HepG2 (cell line): ENCODE data around the gene ZNF211. TPM values are rescaled to one million over a fixed set of nuclear protein-coding genes. Genes with fewer than 3 reads are reported as not detected.

ENCODE experiments used
- ATAC-seq: fragments of 200-7000 bp; cut with Tn5 transposase; 3 replicates; pipeline ENCODE4 v1.9.1; 2020; ENCODE audit warnings: mild to moderate bottlenecking, moderate library complexity
- BruUV-seq: library from RNA; stranded (reverse); fragments of 400-500 nt; replicated peaks from 2 replicates; lab custom pipeline; 2021; lab: Mats Ljungman, UMichigan
- CTCF ChIA-PET: fragments of 300-600 bp; formaldehyde crosslinking; extraction: SDS; loops from one replicate; lab custom pipeline; 2021; ENCODE audit warnings: low total read pairs, inconsistent platforms, low intra/inter-chr PET ratio; lab: Yijun Ruan, JAX
- POLR2A ChIA-PET: fragments of 350-600 bp; sonication (Branson Sonifier 250); formaldehyde crosslinking; loops from one replicate; lab custom pipeline; 2020; ENCODE audit warnings: antibody characterized with exemption, inconsistent platforms; lab: Yijun Ruan, JAX
- DNase-seq: peaks from one replicate; pipeline ENCODE4 v3.0.0-alpha.2; 2015; ENCODE audit warnings: low spot score
- FAIRE-seq: peaks from 3 replicates; lab custom pipeline; 2011; peaks lifted over from hg19 to GRCh38; lab: Jason Lieb, UNC
- H2AFZ ChIP-seq: one replicate; pipeline ENCODE4 v1.6.1; 2011; ENCODE audit warnings: low read length, inconsistent platforms
- H3K27ac ChIP-seq: fragments of 300-600 bp; 3 replicates; pipeline ENCODE4 v1.8.0; 2011; ENCODE audit warnings: mixed run types, mild to moderate bottlenecking, mixed read lengths, low read length, inconsistent platforms; ENCODE audit not compliant: insufficient read depth; ENCODE audit errors: extremely low read length
- H3K27me3 ChIP-seq, 2 experiments: fragments of 200-600 bp in 1 of 2; 2 replicates in 1 of 2; 3 replicates in 1 of 2; pipeline versions ENCODE4 v1.6.0 to v1.8.0; 2011; ENCODE audit warnings: low read length in 2 of 2, mild to moderate bottlenecking in 2 of 2, moderate library complexity in 2 of 2, inconsistent platforms in 1 of 2; ENCODE audit not compliant: insufficient read depth in 2 of 2, control insufficient read depth in 1 of 2
- H3K36me3 ChIP-seq, 2 experiments: fragments of 200-600 bp in 1 of 2; replicated peaks in 1 of 2; 2 replicates in 1 of 2; 3 replicates in 1 of 2; pipeline versions ENCODE4 v1.5.1 to v1.8.0; 2011; ENCODE audit warnings: low read length in 2 of 2, inconsistent platforms in 1 of 2; ENCODE audit not compliant: insufficient read depth in 2 of 2, control insufficient read depth in 1 of 2
- H3K4me1 ChIP-seq: 2 replicates; pipeline ENCODE4 v1.5.1; 2012; ENCODE audit warnings: low read length, inconsistent platforms; ENCODE audit not compliant: insufficient read depth
- H3K4me2 ChIP-seq: 2 replicates; pipeline ENCODE4 v1.6.0; 2011; ENCODE audit warnings: low read depth, low read length, inconsistent platforms
- H3K4me3 ChIP-seq, 3 experiments: fragments of 200-600 bp in 1 of 3; sonication (generic), shearing (Covaris generic) in 1 of 3; replicated peaks in 1 of 3; 2 replicates each; pipeline ENCODE4 v1.5.1; 2011 to 2016; ENCODE audit warnings: low read length in 3 of 3, inconsistent platforms in 2 of 3, low read depth in 2 of 3, mild to moderate bottlenecking in 2 of 3, control low read depth in 1 of 3, mixed read lengths in 1 of 3; ENCODE audit not compliant: insufficient read depth in 1 of 3
- H3K79me2 ChIP-seq: one replicate; pipeline ENCODE4 v1.6.1; 2011; ENCODE audit warnings: low read length, inconsistent platforms; ENCODE audit not compliant: insufficient read depth
- H3K9ac ChIP-seq: 2 replicates; pipeline ENCODE4 v1.6.0; 2011; ENCODE audit warnings: mild to moderate bottlenecking, low read depth, low read length, inconsistent platforms; ENCODE audit not compliant: insufficient read depth
- H3K9me3 ChIP-seq: 2 replicates; pipeline ENCODE4 v1.5.1; 2012; ENCODE audit warnings: mild to moderate bottlenecking, low read length
- H4K20me1 ChIP-seq: 2 replicates; pipeline ENCODE4 v1.6.0; 2011; ENCODE audit warnings: inconsistent platforms, mild to moderate bottlenecking, low read length, moderate library complexity; ENCODE audit not compliant: insufficient read depth
- HES4 ChIP-seq: sonication (generic); formaldehyde crosslinking; IDR thresholded peaks from 2 replicates; pipeline ENCODE4 v1.9.0; 2021; ENCODE audit warnings: mild to moderate bottlenecking, missing genetic modification reagents, borderline replicate concordance
- MIER2 ChIP-seq: IDR thresholded peaks from 2 replicates; pipeline ENCODE4 v1.6.1; 2016; ENCODE audit warnings: missing biosample characterization, missing genetic modification reagents
- SETDB1 ChIP-seq: sonication (generic); formaldehyde crosslinking; IDR thresholded peaks from 2 replicates; pipeline ENCODE4 v1.5.1; 2020; ENCODE audit warnings: missing genetic modification reagents, mild to moderate bottlenecking, borderline replicate concordance
- ZBTB7B ChIP-seq: sonication (generic); formaldehyde crosslinking; IDR thresholded peaks from 2 replicates; pipeline ENCODE4 v1.4.0; 2020; ENCODE audit warnings: missing genetic modification reagents
- ZNF431 ChIP-seq: sonication (generic); formaldehyde crosslinking; IDR thresholded peaks from 2 replicates; pipeline ENCODE4 v1.9.0; 2022; ENCODE audit warnings: missing genetic modification reagents, low read depth, mild to moderate bottlenecking, borderline replicate concordance
- WGBS: methylation state at CpG from one replicate; pipeline ENCODE4 v1.1.6; 2017; ENCODE audit warnings: low lambda C conversion rate; 5-methylcytosine and 5-hydroxymethylcytosine counted together
- in situ Hi-C: cut with HindIII; loops from 2 replicates; pipeline ENCODE4 v1.10.0; 2017; ENCODE audit warnings: low pct_unique_long_range_greater_than_20kb; ENCODE audit not compliant: extremely low pct_ligation_motif_present
- intact Hi-C: fragments of 100-400 bp; cut with micrococcal nuclease; formaldehyde crosslinking; loops from one replicate; pipeline ENCODE4 v1.10.0; 2022; ENCODE audit not compliant: unreplicated experiment
- polyA plus RNA-seq, 8 experiments: library from polyadenylated mRNA; depleted of rRNA in 3 of 8; stranded (reverse) in 7 of 8; unstranded in 1 of 8; fragments of >200 nt; fragmentation: Illumina TruSeq in 4 of 8; extraction: Trizol in 4 of 8; gene quantifications; 2 replicates each; pipeline versions ENCODE4 v1.2.1 to v1.2.3, GENCODE V29; 2011 to 2016; ENCODE audit warnings: low read depth in 4 of 8, missing spikeins in 1 of 8, mixed read lengths in 1 of 8; ENCODE audit not compliant: insufficient read depth in 1 of 8
- total RNA-seq, 5 experiments: library from RNA; depleted of rRNA; stranded (reverse); fragments of >200 nt; fragmentation: Illumina TruSeq; extraction: Trizol; gene quantifications; 2 replicates each; pipeline ENCODE4 v1.2.3, GENCODE V29; 2016; ENCODE audit warnings: low read depth in 1 of 5
- TF ChIP-seq, protein P1 (sequence below), 2 experiments: IDR thresholded peaks; 2 replicates each; pipeline ENCODE4 v1.6.1; 2011 to 2012; ENCODE audit warnings: low read length in 2 of 2, borderline replicate concordance in 1 of 2, low read depth in 1 of 2, mild to moderate bottlenecking in 1 of 2, moderate library complexity in 1 of 2

The ZNF211 gene
- total and polyA plus RNA-seq, 2 of the 13 experiments (the other 11 are each of a cell fraction or from before 2014, with no cell fraction given): 9.9 to 11.2 TPM

GRCh38 chr19:57665261-57665806, 32.4 kb downstream of the ZNF211 start:
- no peaks in the 10 kb centered on the region for H3K79me2 ChIP-seq
- CTCF ChIA-PET: no interaction called here
- peak; percentile 17 for ATAC-seq
- no peak overlapping the region for H2AFZ ChIP-seq
- no peaks in the 10 kb centered on the region; a peak in 1 of 5 replicates for H3K27me3 ChIP-seq
- no TSS peak for BruUV-seq
- peak overlapping the region; percentile 78 for H3K4me2 ChIP-seq
- no peak for TF ChIP-seq ZNF431 (CRISPR knock-in tag)
- TF ChIP-seq ZBTB7B (CRISPR knock-in tag): 0 out of 2 replicates have a peak, but pooled peaks have one; percentile 2
- no peak for TF ChIP-seq SETDB1 (CRISPR knock-in tag)
- TF ChIP-seq, all 625 proteins: peak for 1
- H3K36me3 ChIP-seq: no peaks in the 10 kb centered on the region
- no peaks in the 10 kb centered on the region for H3K9me3 ChIP-seq
- no peaks in the 10 kb centered on the region for H4K20me1 ChIP-seq
- intact Hi-C loops (no loop called here), in situ Hi-C loops (no loop called here)
- POLR2A ChIA-PET: interaction anchor here (1.0 to 4.6 kb wide), 7 partner anchors 8 to 154 kb away, joined by 3 to 21 read pairs (median 6); partner anchors contain the start of genes ZNF211 and ZNF551
- H3K9ac ChIP-seq: no peak overlapping the region
- no peak overlapping the region for H3K27ac ChIP-seq
- FAIRE-seq (no peak), DNase-seq (no peak)
- 56% methylated on average over 9 of the region's 9 CpGs for WGBS
- H3K4me1 ChIP-seq: peaks cover 15% of the 10 kb centered on the region
- peak overlapping the region in 1 of 3 experiments; percentile 71; a peak in 1 of 6 replicates for H3K4me3 ChIP-seq

- H3K9me3 ChIP-seq: no peaks in the 10 kb centered on the region
- FAIRE-seq (no peak), ATAC-seq (no peak), DNase-seq (no peak)
- in situ Hi-C loops: no loop called here
- intact Hi-C loops: no loop called here
- H4K20me1 ChIP-seq: no peaks in the 10 kb centered on the region
- no peak overlapping the region for H3K4me3 ChIP-seq
- H3K9ac ChIP-seq: no peak overlapping the region
- H3K27me3 ChIP-seq: no peaks in the 10 kb centered on the region; a peak in 1 of 5 replicates
- BruUV-seq: no TSS peak
- H3K27ac ChIP-seq: no peak overlapping the region
- ChIA-PET POLR2A (no interaction called here), CTCF (no interaction called here)
- no peaks in the 10 kb centered on the region for H3K36me3 ChIP-seq
- H3K79me2 ChIP-seq: no peaks in the 10 kb centered on the region
- H2AFZ ChIP-seq: no peak overlapping the region
- peaks cover 15% of the 10 kb centered on the region for H3K4me1 ChIP-seq
- H3K4me2 ChIP-seq: no peak overlapping the region
- no peak for TF ChIP-seq HES4
- peak; percentile 46; the same call in 1 of the 2 replicates for TF ChIP-seq MIER2 (CRISPR knock-in tag)
- TF ChIP-seq, protein P1, sequence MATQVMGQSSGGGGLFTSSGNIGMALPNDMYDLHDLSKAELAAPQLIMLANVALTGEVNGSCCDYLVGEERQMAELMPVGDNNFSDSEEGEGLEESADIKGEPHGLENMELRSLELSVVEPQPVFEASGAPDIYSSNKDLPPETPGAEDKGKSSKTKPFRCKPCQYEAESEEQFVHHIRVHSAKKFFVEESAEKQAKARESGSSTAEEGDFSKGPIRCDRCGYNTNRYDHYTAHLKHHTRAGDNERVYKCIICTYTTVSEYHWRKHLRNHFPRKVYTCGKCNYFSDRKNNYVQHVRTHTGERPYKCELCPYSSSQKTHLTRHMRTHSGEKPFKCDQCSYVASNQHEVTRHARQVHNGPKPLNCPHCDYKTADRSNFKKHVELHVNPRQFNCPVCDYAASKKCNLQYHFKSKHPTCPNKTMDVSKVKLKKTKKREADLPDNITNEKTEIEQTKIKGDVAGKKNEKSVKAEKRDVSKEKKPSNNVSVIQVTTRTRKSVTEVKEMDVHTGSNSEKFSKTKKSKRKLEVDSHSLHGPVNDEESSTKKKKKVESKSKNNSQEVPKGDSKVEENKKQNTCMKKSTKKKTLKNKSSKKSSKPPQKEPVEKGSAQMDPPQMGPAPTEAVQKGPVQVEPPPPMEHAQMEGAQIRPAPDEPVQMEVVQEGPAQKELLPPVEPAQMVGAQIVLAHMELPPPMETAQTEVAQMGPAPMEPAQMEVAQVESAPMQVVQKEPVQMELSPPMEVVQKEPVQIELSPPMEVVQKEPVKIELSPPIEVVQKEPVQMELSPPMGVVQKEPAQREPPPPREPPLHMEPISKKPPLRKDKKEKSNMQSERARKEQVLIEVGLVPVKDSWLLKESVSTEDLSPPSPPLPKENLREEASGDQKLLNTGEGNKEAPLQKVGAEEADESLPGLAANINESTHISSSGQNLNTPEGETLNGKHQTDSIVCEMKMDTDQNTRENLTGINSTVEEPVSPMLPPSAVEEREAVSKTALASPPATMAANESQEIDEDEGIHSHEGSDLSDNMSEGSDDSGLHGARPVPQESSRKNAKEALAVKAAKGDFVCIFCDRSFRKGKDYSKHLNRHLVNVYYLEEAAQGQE (IDR thresholded peaks at IDR 0.05; ENCODE audit: borderline replicate concordance in 1 of 2, low read depth in 1 of 2, low read length in 2 of 2): peak; percentile 7 to 87
- WGBS: 6% methylated on average over 1 of the region's 1 CpG
Measured at GRCh38 chr19:57667228-57667627, 34.3 kb downstream of the ZNF211 start.
